Measurements from ENCODE around the gene GRIN2B. TPM values are rescaled to one million over a fixed set of nuclear protein-coding genes. Genes with fewer than 3 reads are reported as not detected.

GRIN2B gene
- total and polyA plus RNA-seq, 10 of the 15 experiments (the other 5 are each of a cell fraction or from before 2014, with no cell fraction given) = under 0.01 TPM; not detected in 9

- H3K27ac ChIP-seq (ENCODE audit: control insufficient read depth, insufficient read depth) = no peak overlapping the region
- TF ChIP-seq SIX5 (IDR thresholded peaks at IDR 0.05; ENCODE audit: low read depth, low read length, severe bottlenecking) (no peak), SMARCA5 (IDR thresholded peaks at IDR 0.05) (no peak), RAD51 (IDR thresholded peaks at IDR 0.05) (no peak), POU2F2 (IDR thresholded peaks at IDR 0.05; ENCODE audit: borderline replicate concordance, low read depth, low read length) (no peak), CEBPB (IDR thresholded peaks at IDR 0.05; ENCODE audit: borderline replicate concordance in 1 of 2, low read depth in 2 of 2, low read length in 2 of 2) (no peak), RBBP5 (conservative IDR thresholded peaks at IDR 0.05) (no peak), REST (IDR thresholded peaks at IDR 0.05; ENCODE audit: low read depth, low read length) (no peak), HDAC6 (IDR thresholded peaks at IDR 0.05; ENCODE audit: unreplicated experiment) (no peak), MYB (IDR thresholded peaks at IDR 0.05; ENCODE audit: borderline replicate concordance, low read depth, low read length) (no peak), ZNF217 (IDR thresholded peaks at IDR 0.05) (no peak), CHD1 (IDR thresholded peaks at IDR 0.05; ENCODE audit: low read depth, low read length) (no peak), NBN (IDR thresholded peaks at IDR 0.05) (no peak), SREBF2 (IDR thresholded peaks at IDR 0.05; ENCODE audit: low read length) (no peak), JUNB (IDR thresholded peaks at IDR 0.05) (no peak), STAT1 (conservative IDR thresholded peaks at IDR 0.05) (no peak), RCOR1 (conservative IDR thresholded peaks at IDR 0.05; ENCODE audit: low read depth, low read length) (no peak), ZNF274 (IDR thresholded peaks at IDR 0.05; ENCODE audit: insufficient read depth, insufficient read length) (no peak)
- H3K9ac ChIP-seq (ENCODE audit: control insufficient read depth, insufficient read depth, low read length) = no peak overlapping the region
- intact Hi-C loops (cut with micrococcal nuclease; ENCODE audit: unreplicated experiment) (no loop called here), in situ Hi-C loops (cut with MboI) (no loop called here)
- no peak for ATAC-seq
- ChIA-PET POLR2A (no interaction called here), SMC1A (ENCODE audit: uncharacterized antibody, unreplicated experiment) (no interaction called here), CTCF (interaction anchor here (1.0 kb wide), 1 partner anchor 219 kb away, joined by 3 read pairs; no protein-coding TSS in a partner anchor), RAD21 (ENCODE audit: unreplicated experiment) (no interaction called here)
- no peaks in the 10 kb centered on the region for H3K79me2 ChIP-seq (ENCODE audit: control insufficient read depth, insufficient read depth, low read length)
- H3K9me3 ChIP-seq (replicated peaks; ENCODE audit: control insufficient read depth, insufficient read depth, low read length) = no peaks in the 10 kb centered on the region
- 54% methylated on average over 4 of the region's 4 CpGs for WGBS (ENCODE audit: insufficient coverage, insufficient replicate concordance, low lambda C conversion rate, missing lambda C conversion rate)
- no TSS peak for BruUV-seq (replicated peaks)
- no peak overlapping the region for H2AFZ ChIP-seq (ENCODE audit: control insufficient read depth, low read depth, low read length)
- no peak overlapping the region for H3K4me3 ChIP-seq
- no peaks in the 10 kb centered on the region for H3K36me3 ChIP-seq (ENCODE audit: control insufficient read depth in 2 of 2, insufficient read depth in 2 of 2, low read length in 1 of 2)
- no peaks in the 10 kb centered on the region for H3K4me1 ChIP-seq (ENCODE audit: control insufficient read depth, insufficient read depth, low read length)
- FAIRE-seq = no peak
- no peaks in the 10 kb centered on the region for H4K20me1 ChIP-seq (ENCODE audit: control insufficient read depth, insufficient read depth)
- no peak for DNase-seq (ENCODE audit: low read depth, low spot score)
- H3K27me3 ChIP-seq (replicated peaks in 1 of 2; ENCODE audit: control insufficient read depth in 2 of 2, insufficient read depth in 2 of 2, low read length in 1 of 2) = no peaks in the 10 kb centered on the region; a peak in 2 of 4 replicates
- no peak overlapping the region for H3K4me2 ChIP-seq (ENCODE audit: control insufficient read depth, insufficient read depth)
These were observed 32.8 kb downstream of the GRIN2B start for GRCh38 chr12:13948621-13949020.
